Activated B cell treated with CpG ODN at 0.5 μM for 24 hours (primary cell): ENCODE results near the gene SYMPK. TPM values are rescaled to one million over a fixed set of nuclear protein-coding genes. Genes with fewer than 3 reads are reported as not detected.

ENCODE experiments used
- ATAC-seq: fragments of 200-7000 bp; cut with Tn5 transposase; one replicate; pipeline ENCODE4 v1.10.0; 2021; ENCODE audit warnings: low read depth, mild to moderate bottlenecking, moderate library complexity
- CTCF ChIA-PET: fragments of 350-600 bp; sonication (Branson Sonifier 250); formaldehyde crosslinking; loops from one replicate; lab custom pipeline; 2021; ENCODE audit warnings: antibody characterized with exemption; lab: Charles Lee
- POLR2A ChIA-PET: fragments of 350-600 bp; sonication (Branson Sonifier 250); formaldehyde crosslinking; loops from one replicate; lab custom pipeline; 2021; ENCODE audit warnings: antibody characterized with exemption; lab: Charles Lee
- DNase-seq: peaks from one replicate; pipeline ENCODE4 v3.0.0; 2022
- H3K27ac Mint-ChIP-seq: one replicate; pipeline ENCODE4 v1.8.0; 2020; ENCODE audit warnings: mixed read lengths
- H3K27me3 Mint-ChIP-seq: one replicate; pipeline ENCODE4 v1.8.0; 2021; ENCODE audit warnings: mixed read lengths
- H3K36me3 Mint-ChIP-seq: one replicate; pipeline ENCODE4 v1.8.0; 2021; ENCODE audit warnings: low read depth, mixed read lengths
- H3K4me1 Mint-ChIP-seq: one replicate; pipeline ENCODE4 v1.8.0; 2021; ENCODE audit warnings: mixed read lengths
- H3K4me3 Mint-ChIP-seq: one replicate; pipeline ENCODE4 v1.8.0; 2020; ENCODE audit warnings: mild to moderate bottlenecking, mixed read lengths
- H3K9me3 Mint-ChIP-seq: one replicate; pipeline ENCODE4 v1.8.0; 2020; ENCODE audit warnings: mixed read lengths
- intact Hi-C: fragments of 100-400 bp; cut with micrococcal nuclease; formaldehyde crosslinking; loops from one replicate; pipeline ENCODE4 v1.15.1; 2024
- total RNA-seq: library from RNA; stranded (reverse); gene quantifications from 2 replicates; pipeline ENCODE4 v1.2.3, GENCODE V29; 2022
- TF ChIP-seq, protein P1 (sequence below): fragments of 200-600 bp; IDR thresholded peaks from one replicate; pipeline ENCODE4 v1.8.0; 2022; ENCODE audit warnings: antibody characterized with exemption, mild to moderate bottlenecking

SYMPK gene
- total RNA-seq, 1 donor from 2014 or later: 150 TPM

- Mint-ChIP-seq H3K4me1 (peaks cover 33% of the 10 kb centered on the region), H3K36me3 (peaks cover 13% of the 10 kb centered on the region), H3K27me3 (peaks cover 10% of the 10 kb centered on the region), H3K4me3 (peak overlapping the region; percentile 84), H3K27ac (peak overlapping the region; percentile 74), H3K9me3 (no peaks in the 10 kb centered on the region)
- POLR2A ChIA-PET: interaction anchor here (0.6 to 1.5 kb wide), 4 partner anchors 19 to 114 kb away, joined by 3 to 11 read pairs (median 3); partner anchors contain the start of genes DMWD, FOXA3, SIX5 and SYMPK
- CTCF ChIA-PET: interaction anchor here (0.8 to 2.2 kb wide), 4 partner anchors 19 to 113 kb away, joined by 4 to 16 read pairs (median 5); partner anchors contain the start of genes FOXA3 and SYMPK
- TF ChIP-seq, protein P1, sequence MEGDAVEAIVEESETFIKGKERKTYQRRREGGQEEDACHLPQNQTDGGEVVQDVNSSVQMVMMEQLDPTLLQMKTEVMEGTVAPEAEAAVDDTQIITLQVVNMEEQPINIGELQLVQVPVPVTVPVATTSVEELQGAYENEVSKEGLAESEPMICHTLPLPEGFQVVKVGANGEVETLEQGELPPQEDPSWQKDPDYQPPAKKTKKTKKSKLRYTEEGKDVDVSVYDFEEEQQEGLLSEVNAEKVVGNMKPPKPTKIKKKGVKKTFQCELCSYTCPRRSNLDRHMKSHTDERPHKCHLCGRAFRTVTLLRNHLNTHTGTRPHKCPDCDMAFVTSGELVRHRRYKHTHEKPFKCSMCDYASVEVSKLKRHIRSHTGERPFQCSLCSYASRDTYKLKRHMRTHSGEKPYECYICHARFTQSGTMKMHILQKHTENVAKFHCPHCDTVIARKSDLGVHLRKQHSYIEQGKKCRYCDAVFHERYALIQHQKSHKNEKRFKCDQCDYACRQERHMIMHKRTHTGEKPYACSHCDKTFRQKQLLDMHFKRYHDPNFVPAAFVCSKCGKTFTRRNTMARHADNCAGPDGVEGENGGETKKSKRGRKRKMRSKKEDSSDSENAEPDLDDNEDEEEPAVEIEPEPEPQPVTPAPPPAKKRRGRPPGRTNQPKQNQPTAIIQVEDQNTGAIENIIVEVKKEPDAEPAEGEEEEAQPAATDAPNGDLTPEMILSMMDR: peak; percentile 66
- intact Hi-C loops: loop anchor here (1.0 to 10.0 kb wide), 3 partner anchors 66 to 462 kb away; partner anchors contain the start of gene PPP5C
- DNase-seq (peak; percentile 76), ATAC-seq (peak; percentile 45)
These were observed 20.0 kb upstream of the SYMPK start for GRCh38 chr19:45882652-45883585.

GRCh38 chr19:45881909-45882528, 19.1 kb upstream of the SYMPK start:
- Mint-ChIP-seq H3K27me3 (peaks cover 15% of the 10 kb centered on the region), H3K9me3 (no peaks in the 10 kb centered on the region), H3K4me3 (no peak overlapping the region), H3K4me1 (peaks cover 34% of the 10 kb centered on the region), H3K36me3 (peaks cover 13% of the 10 kb centered on the region), H3K27ac (no peak overlapping the region)
- ATAC-seq (no peak), DNase-seq (no peak)
- ChIA-PET POLR2A (interaction anchor here (0.6 to 1.5 kb wide), 3 partner anchors 18 to 113 kb away, joined by 3 to 11 read pairs (median 3); partner anchors contain the start of genes DMWD, FOXA3, SIX5 and SYMPK), CTCF (interaction anchor here (0.9 to 2.2 kb wide), 4 partner anchors 18 to 112 kb away, joined by 3 to 16 read pairs (median 5); partner anchors contain the start of genes FOXA3 and SYMPK)
- intact Hi-C loops: loop anchor here (10.0 kb wide), 1 partner anchor 463 kb away; the partner anchor contains the start of gene PPP5C
- TF ChIP-seq, protein P1: no peak

DNA sequence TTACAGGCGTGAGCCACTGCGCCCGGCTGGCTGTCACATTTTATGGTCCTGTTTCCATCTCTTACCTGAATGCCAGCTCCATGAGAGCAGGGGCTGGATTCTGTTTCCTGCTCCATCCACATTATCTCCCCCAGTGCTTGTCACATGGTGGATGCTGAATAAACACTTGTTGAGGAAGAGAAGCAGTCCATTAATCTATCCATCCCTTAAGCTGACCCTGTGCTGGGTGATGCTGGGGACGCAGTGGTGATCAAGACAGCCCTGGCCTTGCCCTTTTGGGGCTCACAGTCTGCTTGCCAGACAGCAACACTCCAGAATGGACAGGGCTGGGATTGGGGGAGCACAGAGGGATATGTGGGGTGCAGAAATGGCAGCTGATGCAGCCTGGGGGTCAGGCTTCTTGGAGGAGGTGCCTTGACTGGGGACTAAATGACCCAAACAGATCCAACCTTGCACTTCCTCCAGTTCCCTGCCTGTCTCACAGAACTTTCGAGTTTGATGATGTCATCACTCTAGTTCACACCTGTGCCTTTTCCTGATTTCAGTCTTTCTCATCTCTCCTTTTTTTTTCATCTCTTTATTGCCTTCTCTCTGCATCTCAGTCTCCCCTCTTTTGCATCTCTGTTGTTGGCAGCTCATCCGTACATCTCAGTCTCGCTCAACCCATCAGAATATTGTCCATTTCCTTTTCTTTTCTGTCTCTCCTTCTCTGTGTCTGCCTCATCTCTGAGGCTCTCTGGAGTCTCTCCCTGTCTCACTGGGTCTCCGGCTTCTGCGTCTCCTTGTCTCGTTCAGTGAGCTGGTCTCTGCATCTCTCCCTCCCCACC, 18.3 kb upstream of the SYMPK start:
- ChIA-PET CTCF (interaction anchor here (0.9 to 2.2 kb wide), 3 partner anchors 17 to 64 kb away, joined by 3 to 16 read pairs (median 4); partner anchors contain the start of genes FOXA3 and SYMPK), POLR2A (interaction anchor here (1.3 to 1.5 kb wide), 2 partner anchors 17 to 18 kb away, joined by 3 to 11 read pairs; partner anchors contain the start of genes FOXA3 and SYMPK)
- H3K9me3 Mint-ChIP-seq: no peaks in the 10 kb centered on the region
- no peak for DNase-seq
- H3K27me3 Mint-ChIP-seq: peaks cover 16% of the 10 kb centered on the region
- H3K4me1 Mint-ChIP-seq: peaks cover 30% of the 10 kb centered on the region
- H3K4me3 Mint-ChIP-seq: no peak overlapping the region
- no peak for ATAC-seq
- peaks cover 10% of the 10 kb centered on the region for H3K36me3 Mint-ChIP-seq
- TF ChIP-seq, protein P1: no peak
- no peak overlapping the region for H3K27ac Mint-ChIP-seq
- intact Hi-C loops: loop anchor here (10.0 kb wide), 1 partner anchor 464 kb away; the partner anchor contains the start of gene PPP5C

GRCh38 chr19:45879971-45880370, 17.0 kb upstream of the SYMPK start:
- DNase-seq: no peak
- peaks cover 27% of the 10 kb centered on the region for H3K27me3 Mint-ChIP-seq
- no peaks in the 10 kb centered on the region for H3K9me3 Mint-ChIP-seq
- POLR2A ChIA-PET: interaction anchor here (0.6 to 1.3 kb wide), 2 partner anchors 16 to 17 kb away, joined by 3 read pairs; partner anchors contain the start of genes FOXA3 and SYMPK
- no peak for ATAC-seq
- intact Hi-C loops: loop anchor here (10.0 kb wide), 1 partner anchor 465 kb away; the partner anchor contains the start of gene PPP5C
- CTCF ChIA-PET: no interaction called here
- no peak overlapping the region for H3K4me3 Mint-ChIP-seq
- peaks cover 6% of the 10 kb centered on the region for H3K36me3 Mint-ChIP-seq
- H3K4me1 Mint-ChIP-seq: peaks cover 28% of the 10 kb centered on the region
- H3K27ac Mint-ChIP-seq: no peak overlapping the region
- TF ChIP-seq, protein P1: no peak
